ENCODE results near the gene SERPINB1.

GRCh38 chr6:2842139-2842552, 483 bp upstream of the SERPINB1 start:
- TF ChIP-seq POLR2A (IDR thresholded peaks at IDR 0.05; ENCODE audit: low read depth, low read length) (no peak), POLR2AphosphoS5 (IDR thresholded peaks at IDR 0.05; ENCODE audit: low read depth, low read length) (no peak)
